HG03378 (cell line): ENCODE results near the gene BRD2.

Source experiments
- ATAC-seq: cut with Tn5 transposase; IDR thresholded peaks from one replicate; pipeline ENCODE4 v1.9.1; 2021; ENCODE audit warnings: mild to moderate bottlenecking, moderate library complexity; ENCODE audit not compliant: unreplicated experiment

Gene BRD2

DNA sequence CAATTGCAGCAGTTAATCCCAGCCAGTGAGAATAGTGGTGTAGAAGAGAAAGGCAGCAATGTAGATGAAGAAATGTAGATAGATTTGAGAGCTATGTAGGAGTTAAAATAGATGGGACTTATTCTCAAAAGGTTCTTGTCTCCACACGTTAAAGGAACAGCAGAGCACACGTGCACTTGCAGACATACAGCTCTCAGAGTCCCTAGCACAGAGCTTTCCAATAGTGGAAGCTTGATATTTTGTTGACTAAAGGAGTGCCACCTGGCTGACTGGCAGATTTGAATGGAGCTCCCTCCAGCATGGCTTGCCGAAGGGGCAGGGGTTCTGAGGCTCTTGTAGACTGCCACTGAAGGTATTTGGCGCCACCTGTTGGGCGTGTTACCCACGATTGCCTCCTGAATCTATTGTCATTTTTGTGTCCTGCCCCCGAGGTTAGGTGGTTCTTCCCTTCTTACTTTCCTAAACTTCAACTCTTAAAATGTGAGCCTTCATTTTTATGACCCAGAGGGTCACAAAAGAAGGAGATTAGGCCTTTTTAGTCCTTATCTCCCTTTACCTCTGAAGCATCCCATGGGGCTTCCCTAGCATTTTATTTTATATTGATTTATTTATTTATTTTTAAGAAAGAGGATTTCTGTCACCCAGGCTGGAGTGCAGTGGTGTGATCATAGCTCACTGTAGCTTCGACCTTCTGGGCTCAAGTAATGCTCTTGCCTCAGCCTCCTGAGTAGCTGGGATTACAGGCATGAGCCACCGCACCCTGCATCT lies 16.4 kb downstream of the BRD2 start:
- ATAC-seq = peak; percentile 51

- no peak for ATAC-seq
These were observed 21.0 kb downstream of the BRD2 start for GRCh38 chr6:32989368-32989767.

GRCh38 chr6:32991972-32992371 lies 23.6 kb downstream of the BRD2 start:
- ATAC-seq = no peak

- no peak for ATAC-seq
These were observed 25.1 kb downstream of the BRD2 start for GRCh38 chr6:32993363-32993973.

DNA sequence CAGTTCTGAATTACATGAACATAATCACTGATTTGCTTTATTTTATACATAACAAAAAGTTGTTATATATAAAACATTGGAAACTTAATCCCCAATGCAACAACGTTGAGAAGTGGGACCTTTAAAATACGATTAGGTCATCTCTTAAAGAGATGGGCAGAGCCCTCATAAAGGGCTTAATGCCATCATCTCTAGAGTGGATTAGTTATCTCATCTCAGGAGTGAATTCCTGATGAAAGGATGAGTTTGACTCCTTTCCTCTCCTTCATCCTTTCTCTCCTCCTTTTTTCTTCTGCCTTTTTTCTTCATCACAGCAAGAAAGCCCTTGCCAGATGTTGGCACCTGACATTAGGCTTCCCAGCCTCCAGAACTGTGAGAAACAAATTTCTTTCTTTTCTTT lies 27.1 kb downstream of the BRD2 start:
- ATAC-seq = no peak

- no peak for ATAC-seq
These were observed 31.7 kb downstream of the BRD2 start for GRCh38 chr6:33000055-33000454.

DNA sequence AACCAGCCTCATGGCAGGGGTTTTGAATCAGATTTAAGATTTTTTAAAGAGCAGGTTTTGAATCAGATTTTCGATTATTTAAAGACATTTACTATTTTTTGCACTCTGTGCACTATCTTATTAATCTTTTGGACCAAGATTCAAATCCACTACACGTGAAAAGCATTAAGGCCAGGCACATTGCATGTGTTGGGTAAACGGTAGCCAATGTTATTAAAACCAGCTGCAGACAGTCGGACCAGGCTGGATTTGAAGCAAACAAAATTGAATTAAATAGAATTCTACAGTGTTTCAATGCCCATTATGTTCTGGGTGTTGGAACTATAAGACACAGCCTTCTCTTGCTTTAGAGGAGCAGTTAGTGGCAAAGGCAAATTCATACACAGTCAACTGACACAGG lies 33.3 kb downstream of the BRD2 start:
- no peak for ATAC-seq

GRCh38 chr6:33004940-33005339 lies 36.5 kb downstream of the BRD2 start:
- ATAC-seq = no peak

DNA sequence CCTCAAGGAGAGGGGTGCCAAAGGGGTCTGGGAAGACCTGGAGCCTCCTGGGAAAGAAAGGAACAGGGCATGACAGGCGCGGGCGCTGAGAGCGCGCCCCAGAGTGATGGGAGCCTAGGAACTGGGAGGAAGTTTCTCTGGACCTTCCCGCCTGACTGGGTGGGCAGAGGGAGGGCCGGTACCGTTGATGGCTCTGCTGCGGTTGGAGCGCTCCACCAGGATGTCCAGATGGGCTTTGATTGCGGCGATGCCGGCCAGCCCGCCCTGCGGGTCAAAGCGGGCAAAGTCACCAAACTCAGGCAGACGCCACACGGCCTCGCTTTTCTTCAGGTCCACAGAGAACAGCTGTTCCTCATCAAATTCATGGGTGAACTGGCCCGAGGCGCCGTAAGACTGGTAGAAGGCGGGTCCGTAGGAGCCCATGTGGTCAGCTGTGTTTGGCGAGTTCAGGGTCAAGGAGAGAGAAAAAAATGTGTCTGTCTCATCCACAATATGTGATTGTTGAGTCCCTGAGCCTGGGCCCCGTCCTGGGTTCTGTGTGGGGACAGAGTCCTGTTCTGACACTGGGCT lies 39.5 kb downstream of the BRD2 start:
- no peak for ATAC-seq

DNA sequence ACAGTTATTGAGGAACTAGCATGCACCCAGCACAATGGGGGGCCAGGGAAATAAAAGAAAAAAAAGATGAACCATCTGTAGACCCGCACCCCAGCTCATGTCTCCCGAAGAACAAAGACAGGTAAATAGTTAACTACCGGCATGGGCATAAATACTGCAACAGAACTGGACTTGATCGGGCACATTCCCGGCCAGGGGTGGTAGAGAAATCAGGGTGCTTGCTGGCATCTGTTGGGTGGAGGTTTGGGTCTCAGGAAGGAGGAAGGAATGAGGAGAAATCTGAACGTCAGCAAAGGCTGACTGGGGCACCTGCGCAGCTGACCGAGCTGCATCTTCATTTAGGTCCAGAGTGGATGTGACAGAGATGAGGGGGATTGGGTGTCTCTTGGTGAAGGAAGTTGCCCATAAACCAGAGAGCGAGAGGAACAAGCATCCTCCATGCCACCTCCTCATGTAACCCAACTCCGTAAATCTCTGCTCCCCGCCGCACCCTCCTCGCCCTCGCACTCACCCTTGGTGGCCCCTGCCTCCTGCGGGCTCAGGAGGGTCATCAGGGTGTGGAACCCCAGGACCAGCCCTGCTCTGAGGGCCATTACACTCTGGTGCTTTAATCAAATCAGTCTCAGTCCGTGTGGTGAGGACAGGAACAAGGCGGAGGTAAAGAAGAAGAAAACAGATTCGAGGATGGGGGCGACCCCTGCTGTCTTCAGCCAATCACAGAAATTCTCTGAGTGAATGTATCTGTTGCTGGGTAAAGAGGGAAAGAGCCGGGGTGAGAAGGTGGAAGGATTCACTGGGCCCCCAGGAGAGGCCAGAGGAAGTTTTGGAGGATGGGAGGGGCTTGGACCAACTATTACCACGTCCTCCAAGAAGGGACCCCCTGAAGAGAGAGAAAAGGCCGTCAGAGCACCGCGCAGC lies 40.8 kb downstream of the BRD2 start, which contains the start of gene HLA-DOA:
Gene HLA-DOA, minus strand, starts transcription at position 648 of the 918 bp plus-strand sequence.
- peak; percentile 83 for ATAC-seq

- no peak for ATAC-seq
These were observed 42.0 kb downstream of the BRD2 start for GRCh38 chr6:33010356-33010755.

DNA sequence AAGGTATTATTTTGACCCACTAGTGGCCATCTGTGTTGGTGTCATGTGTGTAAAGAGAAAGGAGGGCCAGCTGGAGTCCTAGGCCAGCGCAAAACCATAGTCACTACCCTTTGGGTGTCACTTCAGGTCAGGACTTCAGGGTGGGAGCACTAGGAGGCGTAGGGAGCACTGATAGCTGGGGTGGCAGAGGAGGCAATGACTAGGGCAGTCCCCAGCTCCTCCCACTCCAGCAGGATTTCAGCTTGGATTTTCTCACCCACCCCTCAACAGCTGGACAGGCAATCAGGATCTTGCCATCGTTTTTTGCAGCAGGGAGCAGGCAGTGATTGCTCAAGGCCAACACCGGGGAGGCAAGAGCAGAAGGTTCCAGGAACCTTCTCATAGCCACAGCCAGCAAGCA lies 45.2 kb downstream of the BRD2 start:
- ATAC-seq = no peak

DNA sequence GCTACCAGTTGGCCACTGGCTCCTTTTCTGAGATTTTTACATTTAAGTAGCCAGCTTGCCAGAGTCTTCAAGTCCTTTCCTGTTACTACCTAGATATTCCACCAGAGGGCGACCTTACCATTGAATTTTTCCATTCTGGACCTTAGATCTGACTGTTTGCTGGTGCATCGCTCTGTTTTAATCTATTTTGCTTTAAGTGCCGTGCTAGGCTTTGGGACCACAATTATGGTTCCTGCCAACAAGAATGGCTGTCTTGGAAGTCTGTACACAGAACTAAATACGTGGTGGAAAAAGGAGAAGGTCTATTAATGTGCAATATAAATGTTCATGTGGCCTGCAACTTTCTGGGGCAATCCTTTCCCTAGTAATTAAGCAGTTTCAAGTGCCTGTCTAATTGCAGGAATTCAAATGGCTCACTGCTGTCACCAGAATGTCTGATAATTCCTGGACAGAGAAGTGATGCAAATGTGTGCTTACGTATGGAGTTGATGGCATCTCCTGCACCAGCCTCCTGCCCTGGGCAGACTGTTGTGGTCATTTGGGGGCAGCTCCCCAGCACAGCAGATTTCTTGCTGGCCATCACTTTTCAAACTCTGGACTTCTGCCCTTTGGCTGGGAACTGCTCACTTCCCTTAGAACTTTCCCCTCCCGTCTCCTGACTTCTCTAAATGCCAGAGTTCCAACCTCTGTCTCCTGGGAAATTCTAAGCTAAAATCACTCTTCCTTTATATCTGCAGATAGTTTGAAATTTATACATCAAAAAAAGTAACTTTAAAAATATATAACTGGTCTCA lies 46.6 kb downstream of the BRD2 start:
- ATAC-seq = peak; percentile 38

- ATAC-seq = no peak
These were observed 47.4 kb downstream of the BRD2 start for GRCh38 chr6:33015798-33016197.

GRCh38 chr6:33017018-33017417 lies 48.6 kb downstream of the BRD2 start:
- ATAC-seq = no peak

DNA sequence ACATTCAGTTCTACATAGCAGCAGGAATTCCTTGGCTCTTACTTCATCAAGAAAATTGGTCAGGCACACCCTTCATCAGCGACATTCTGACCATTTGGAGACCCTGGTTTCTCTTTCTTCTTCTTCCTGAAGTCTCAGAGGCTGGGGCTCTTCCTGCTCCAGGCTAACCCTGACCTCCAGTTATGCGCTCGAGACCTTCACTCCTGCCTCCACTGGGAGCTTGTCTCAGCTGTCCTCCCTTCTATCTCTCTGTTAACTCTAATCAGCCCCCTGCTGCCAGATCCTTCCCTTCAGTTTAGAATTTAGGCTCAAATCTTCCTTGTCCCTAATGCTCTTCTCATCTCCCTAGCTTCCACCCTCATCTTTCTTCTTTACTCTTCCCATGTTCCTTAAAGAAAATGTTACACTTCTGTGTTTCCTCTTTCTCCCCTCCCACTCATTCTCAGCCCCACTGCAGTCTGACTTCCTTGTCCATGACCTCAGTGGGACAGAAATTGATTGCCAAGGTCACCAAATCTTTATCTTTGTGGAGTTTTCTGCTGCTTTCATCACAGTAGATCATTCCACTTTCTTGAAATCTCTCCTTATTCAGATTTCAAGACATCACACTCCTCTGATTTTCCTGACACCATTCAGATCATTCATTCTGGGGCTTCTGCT lies 49.4 kb downstream of the BRD2 start:
- ATAC-seq = no peak

GRCh38 chr6:33018418-33018817 lies 50.0 kb downstream of the BRD2 start:
- ATAC-seq = no peak

DNA sequence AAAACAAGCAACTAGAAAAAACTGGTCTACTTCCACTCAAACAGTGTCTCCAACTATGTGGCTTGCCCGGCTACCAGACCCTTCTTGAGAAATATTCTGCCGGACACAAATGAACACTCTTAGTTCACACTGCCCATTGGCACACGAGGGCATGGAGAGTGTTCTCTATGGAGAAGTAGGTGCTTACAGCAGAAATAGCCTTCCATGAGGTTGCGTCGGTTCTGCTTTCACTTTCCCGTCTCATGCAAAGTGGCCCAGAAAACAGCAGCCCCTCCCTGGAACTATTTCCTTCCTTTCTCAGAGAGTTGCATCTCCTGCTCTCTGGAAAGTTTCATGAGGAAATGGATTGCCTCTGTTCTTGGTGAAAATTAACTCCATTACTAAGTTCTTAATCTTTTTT lies 50.5 kb downstream of the BRD2 start:
- ATAC-seq = peak; percentile 65

- peak; percentile 2 for ATAC-seq
These were observed 51.0 kb downstream of the BRD2 start for GRCh38 chr6:33019372-33019771.

GRCh38 chr6:33021917-33022316 lies 53.5 kb downstream of the BRD2 start:
- no peak for ATAC-seq
